ENCODE results near the gene SLC2A4. TPM values are rescaled to one million over a fixed set of nuclear protein-coding genes. Genes with fewer than 3 reads are reported as not detected.
A peak's percentile ranks its signal among the peaks of the same experiment; 100 is the strongest.

SLC2A4 gene
- total and polyA plus RNA-seq, 2 donors (not counting 1 experiment from before 2014, with no cell fraction given), result under 0.01 to 0.19 TPM

GRCh38 chr17:7304179-7304578, 22.7 kb downstream of the SLC2A4 start:
- Histone ChIP-seq H3K4me1 (ENCODE audit: control insufficient read depth, extremely low read depth, insufficient read depth, low read length) (no peaks in the 10 kb centered on the region), H2AFZ (ENCODE audit: low read length) (no peak overlapping the region), H3K4me2 (ENCODE audit: extremely low read depth, insufficient read depth, low read length) (no peak overlapping the region), H3K27ac (ENCODE audit: insufficient read depth, low read length) (no peak overlapping the region), H3K79me2 (ENCODE audit: control insufficient read depth, insufficient read depth, low read length) (peaks cover 17% of the 10 kb centered on the region), H3K4me3 (replicated peaks in 1 of 4; ENCODE audit: control extremely low read depth in 1 of 4, insufficient read depth in 1 of 4, low read depth in 3 of 4, low read length in 4 of 4) (no peak overlapping the region), H4K20me1 (ENCODE audit: control insufficient read depth, extremely low read depth, insufficient read depth, low read length) (no peaks in the 10 kb centered on the region), H3K36me3 (ENCODE audit: control insufficient read depth, insufficient read depth, low read length) (no peaks in the 10 kb centered on the region), H3K9ac (ENCODE audit: insufficient read depth, low read length) (no peak overlapping the region), H3K27me3 (ENCODE audit: control insufficient read depth, insufficient read depth, low read length) (no peaks in the 10 kb centered on the region), H3K9me3 (ENCODE audit: control insufficient read depth, insufficient read depth, low read depth, low read length) (no peaks in the 10 kb centered on the region)
- DNase-seq (ENCODE audit: low read depth in 2 of 2), result no peak
- TF ChIP-seq, protein P1, sequence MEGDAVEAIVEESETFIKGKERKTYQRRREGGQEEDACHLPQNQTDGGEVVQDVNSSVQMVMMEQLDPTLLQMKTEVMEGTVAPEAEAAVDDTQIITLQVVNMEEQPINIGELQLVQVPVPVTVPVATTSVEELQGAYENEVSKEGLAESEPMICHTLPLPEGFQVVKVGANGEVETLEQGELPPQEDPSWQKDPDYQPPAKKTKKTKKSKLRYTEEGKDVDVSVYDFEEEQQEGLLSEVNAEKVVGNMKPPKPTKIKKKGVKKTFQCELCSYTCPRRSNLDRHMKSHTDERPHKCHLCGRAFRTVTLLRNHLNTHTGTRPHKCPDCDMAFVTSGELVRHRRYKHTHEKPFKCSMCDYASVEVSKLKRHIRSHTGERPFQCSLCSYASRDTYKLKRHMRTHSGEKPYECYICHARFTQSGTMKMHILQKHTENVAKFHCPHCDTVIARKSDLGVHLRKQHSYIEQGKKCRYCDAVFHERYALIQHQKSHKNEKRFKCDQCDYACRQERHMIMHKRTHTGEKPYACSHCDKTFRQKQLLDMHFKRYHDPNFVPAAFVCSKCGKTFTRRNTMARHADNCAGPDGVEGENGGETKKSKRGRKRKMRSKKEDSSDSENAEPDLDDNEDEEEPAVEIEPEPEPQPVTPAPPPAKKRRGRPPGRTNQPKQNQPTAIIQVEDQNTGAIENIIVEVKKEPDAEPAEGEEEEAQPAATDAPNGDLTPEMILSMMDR (conservative IDR thresholded peaks at IDR 0.05 in 1 of 2, IDR thresholded peaks at IDR 0.05 in 1 of 2; ENCODE audit: low read depth in 1 of 2, low read length in 2 of 2), result no peak
- no peak for TF ChIP-seq EZH2 (IDR thresholded peaks at IDR 0.05; ENCODE audit: low read length, missing control alignments)

- H3K9ac ChIP-seq (ENCODE audit: insufficient read depth, low read length), result peak within 1 kb of the TSS; percentile 91
- DNase-seq (ENCODE audit: low read depth in 2 of 2), result peak; percentile 99 to 100
- H3K9me3 ChIP-seq (ENCODE audit: control insufficient read depth, insufficient read depth, low read depth, low read length), result no peaks in the 10 kb centered on the region
- H3K27me3 ChIP-seq (ENCODE audit: control insufficient read depth, insufficient read depth, low read length), result no peaks in the 10 kb centered on the region
- H2AFZ ChIP-seq (ENCODE audit: low read length), result peak within 1 kb of the TSS; percentile 87
- H3K36me3 ChIP-seq (ENCODE audit: control insufficient read depth, insufficient read depth, low read length), result peaks cover 14% of the 10 kb centered on the region
- no peak for TF ChIP-seq EZH2 (IDR thresholded peaks at IDR 0.05; ENCODE audit: low read length, missing control alignments)
- TF ChIP-seq, protein P1 (conservative IDR thresholded peaks at IDR 0.05 in 1 of 2, IDR thresholded peaks at IDR 0.05 in 1 of 2; ENCODE audit: low read depth in 1 of 2, low read length in 2 of 2), result no peak
- H3K79me2 ChIP-seq (ENCODE audit: control insufficient read depth, insufficient read depth, low read length), result peaks cover 41% of the 10 kb centered on the region
- H3K4me3 ChIP-seq (replicated peaks in 1 of 4; ENCODE audit: control extremely low read depth in 1 of 4, insufficient read depth in 1 of 4, low read depth in 3 of 4, low read length in 4 of 4), result peak within 1 kb of the TSS; percentile 73 to 98 (median 93)
- no peaks in the 10 kb centered on the region for H4K20me1 ChIP-seq (ENCODE audit: control insufficient read depth, extremely low read depth, insufficient read depth, low read length)
- no peaks in the 10 kb centered on the region for H3K4me1 ChIP-seq (ENCODE audit: control insufficient read depth, extremely low read depth, insufficient read depth, low read length)
- peak within 1 kb of the TSS; percentile 95 for H3K27ac ChIP-seq (ENCODE audit: insufficient read depth, low read length)
- H3K4me2 ChIP-seq (ENCODE audit: extremely low read depth, insufficient read depth, low read length), result peak within 1 kb of the TSS; percentile 74
These were observed 25.6 kb downstream of the SLC2A4 start, which contains the start of gene EIF5A for GRCh38 chr17:7306911-7307685. Gene EIF5A (plus strand): TSS chr17:7307628. CDS start chr17:7309636, 2,008 bp downstream.

DNA sequence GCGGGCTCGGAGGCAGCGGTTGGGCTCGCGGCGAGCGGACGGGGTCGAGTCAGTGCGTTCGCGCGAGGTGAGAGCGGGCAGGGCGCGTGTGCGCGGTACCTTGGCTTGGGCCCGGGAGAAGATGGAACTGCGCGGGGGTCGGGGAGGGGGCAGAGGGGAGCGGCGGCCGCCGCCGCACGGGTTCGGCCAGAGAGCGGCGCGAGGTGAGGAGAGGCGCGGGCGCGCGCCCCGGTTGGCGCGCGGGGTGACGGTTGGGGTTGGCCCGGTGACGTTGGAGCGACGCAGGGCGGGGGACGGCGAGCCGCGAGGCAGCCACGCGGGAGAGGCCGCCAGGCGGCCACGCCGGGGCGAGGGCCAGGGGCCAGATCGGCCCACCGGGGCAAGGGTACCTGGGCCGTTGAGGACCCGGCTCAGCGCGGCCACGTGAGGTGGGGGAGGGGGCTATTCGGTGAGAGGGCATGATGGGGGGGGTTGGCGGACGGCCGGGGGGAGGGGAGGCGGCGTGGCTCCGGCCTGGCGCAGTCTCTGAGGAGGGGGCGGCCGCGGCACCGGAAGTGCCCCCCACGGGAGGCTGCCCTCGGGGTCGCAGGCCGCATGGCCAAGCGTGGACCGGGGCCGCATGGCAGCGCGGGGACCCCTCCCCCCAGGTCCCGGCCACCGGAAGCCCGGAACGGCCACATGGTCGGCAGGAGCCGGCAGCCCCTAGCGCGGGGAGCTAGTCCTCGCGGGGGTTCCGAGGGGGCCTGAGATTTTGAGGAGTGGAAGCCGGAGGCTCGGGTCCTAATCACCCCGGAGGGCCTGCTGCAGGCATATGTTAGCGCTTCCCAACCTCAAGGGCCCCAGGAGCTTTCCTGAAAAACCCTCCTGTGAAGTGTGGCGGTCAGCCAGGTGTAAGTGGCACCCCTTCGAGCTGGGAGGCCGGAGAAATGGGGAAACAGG, 26.4 kb downstream of the SLC2A4 start:
- Histone ChIP-seq H3K27ac (ENCODE audit: insufficient read depth, low read length) (peak overlapping the region; percentile 95), H3K9ac (ENCODE audit: insufficient read depth, low read length) (peak overlapping the region; percentile 91), H3K9me3 (ENCODE audit: control insufficient read depth, insufficient read depth, low read depth, low read length) (no peaks in the 10 kb centered on the region), H2AFZ (ENCODE audit: low read length) (no peak overlapping the region), H3K4me2 (ENCODE audit: extremely low read depth, insufficient read depth, low read length) (peak overlapping the region; percentile 74), H3K27me3 (ENCODE audit: control insufficient read depth, insufficient read depth, low read length) (no peaks in the 10 kb centered on the region), H4K20me1 (ENCODE audit: control insufficient read depth, extremely low read depth, insufficient read depth, low read length) (no peaks in the 10 kb centered on the region), H3K79me2 (ENCODE audit: control insufficient read depth, insufficient read depth, low read length) (peaks cover 45% of the 10 kb centered on the region), H3K36me3 (ENCODE audit: control insufficient read depth, insufficient read depth, low read length) (peaks cover 20% of the 10 kb centered on the region), H3K4me1 (ENCODE audit: control insufficient read depth, extremely low read depth, insufficient read depth, low read length) (no peaks in the 10 kb centered on the region), H3K4me3 (replicated peaks in 1 of 4; ENCODE audit: control extremely low read depth in 1 of 4, insufficient read depth in 1 of 4, low read depth in 3 of 4, low read length in 4 of 4) (peak overlapping the region; percentile 73 to 98 (median 93))
- peak in 1 of 2 donors; percentile 41 for DNase-seq (ENCODE audit: low read depth in 2 of 2)
- TF ChIP-seq EZH2 (IDR thresholded peaks at IDR 0.05; ENCODE audit: low read length, missing control alignments), result no peak
- TF ChIP-seq, protein P1 (conservative IDR thresholded peaks at IDR 0.05 in 1 of 2, IDR thresholded peaks at IDR 0.05 in 1 of 2; ENCODE audit: low read depth in 1 of 2, low read length in 2 of 2), result no peak
